ENCODE data around the gene HOXD4. TPM values are rescaled to one million over a fixed set of nuclear protein-coding genes. Genes with fewer than 3 reads are reported as not detected.
A peak's percentile ranks its signal among the peaks of the same experiment; 100 is the strongest.

Gene HOXD4
- total RNA-seq, 1 experiment from 2014 or later = 0.29 TPM

DNA sequence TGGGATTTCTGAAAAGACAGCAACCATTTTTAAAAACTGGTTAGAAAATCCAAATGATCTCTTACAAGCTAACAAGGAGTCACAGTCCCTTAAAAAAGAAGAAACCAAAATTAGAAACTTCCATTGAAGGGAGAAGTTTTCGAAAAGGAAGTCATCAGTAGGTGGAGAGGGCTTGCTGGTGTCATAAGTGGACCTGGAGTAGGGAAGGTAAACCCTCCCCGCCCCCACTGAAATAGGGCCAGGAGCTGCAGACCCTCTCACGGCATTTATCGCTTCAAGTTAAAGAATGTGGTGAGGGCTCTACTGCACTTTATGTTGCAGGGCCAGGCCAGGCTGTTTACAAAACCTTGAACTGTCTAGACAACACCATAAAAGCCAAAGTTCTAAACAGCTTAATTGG, 41.4 kb upstream of the HOXD4 start:
- no peak for DNase-seq (ENCODE audit: low read depth in 1 of 2, low spot score in 2 of 2)
- Histone ChIP-seq H3K9me3 (replicated peaks) (peaks cover 4% of the 10 kb centered on the region; the same call in 1 of the 2 replicates), H3K4me1 (replicated peaks) (peaks cover 9% of the 10 kb centered on the region), H3K27ac (no peak overlapping the region), H3K27me3 (replicated peaks) (peaks cover 75% of the 10 kb centered on the region), H3K4me3 (no peak overlapping the region), H3K36me3 (no peaks in the 10 kb centered on the region)

DNA sequence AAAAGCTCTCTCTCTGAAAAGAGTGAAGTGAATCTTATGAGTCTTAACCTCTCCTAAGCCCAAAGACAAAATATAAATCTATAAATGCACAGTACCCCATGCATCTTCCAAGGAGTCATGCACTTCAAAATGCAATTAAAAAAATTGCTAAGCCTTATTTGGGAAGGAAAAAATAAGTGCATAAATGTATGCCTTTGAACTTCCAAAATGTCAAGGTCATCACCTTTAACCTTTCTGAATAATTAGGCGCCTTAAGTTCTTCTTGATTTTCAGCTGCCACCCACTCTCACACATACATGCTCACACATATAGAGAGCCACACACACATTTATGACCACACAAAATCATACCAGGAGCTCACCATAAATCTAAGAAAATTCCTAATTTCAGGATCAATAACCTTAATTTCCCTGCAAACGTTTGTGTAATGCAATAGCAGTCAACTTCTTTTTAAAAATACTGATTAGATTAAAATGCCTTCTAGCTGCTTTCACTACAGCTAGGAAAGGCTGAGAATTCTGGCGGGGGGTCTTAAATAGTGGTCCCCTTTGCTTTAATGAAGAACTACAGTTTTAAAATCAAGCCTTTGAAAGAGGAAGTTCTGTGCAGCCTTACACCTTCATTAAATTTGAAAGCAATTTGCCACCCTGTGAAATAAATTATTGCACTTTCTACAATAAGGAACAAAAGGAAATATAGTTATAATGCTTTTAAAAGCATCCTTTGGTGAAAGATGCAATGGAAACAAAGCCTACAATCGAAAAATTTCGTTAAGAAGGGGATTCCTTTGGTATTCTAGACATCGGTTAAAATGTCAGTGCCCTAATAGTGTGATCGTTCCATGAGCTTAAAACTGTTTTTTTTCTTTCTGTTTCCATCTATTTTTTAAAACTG, 40.7 kb upstream of the HOXD4 start:
- Histone ChIP-seq H3K9me3 (replicated peaks) (peaks cover 4% of the 10 kb centered on the region; the same call in 1 of the 2 replicates), H3K27ac (no peak overlapping the region), H3K27me3 (replicated peaks) (peaks cover 75% of the 10 kb centered on the region), H3K4me3 (no peak overlapping the region), H3K4me1 (replicated peaks) (peaks cover 9% of the 10 kb centered on the region), H3K36me3 (no peaks in the 10 kb centered on the region)
- no peak for DNase-seq (ENCODE audit: low read depth in 1 of 2, low spot score in 2 of 2)

DNA sequence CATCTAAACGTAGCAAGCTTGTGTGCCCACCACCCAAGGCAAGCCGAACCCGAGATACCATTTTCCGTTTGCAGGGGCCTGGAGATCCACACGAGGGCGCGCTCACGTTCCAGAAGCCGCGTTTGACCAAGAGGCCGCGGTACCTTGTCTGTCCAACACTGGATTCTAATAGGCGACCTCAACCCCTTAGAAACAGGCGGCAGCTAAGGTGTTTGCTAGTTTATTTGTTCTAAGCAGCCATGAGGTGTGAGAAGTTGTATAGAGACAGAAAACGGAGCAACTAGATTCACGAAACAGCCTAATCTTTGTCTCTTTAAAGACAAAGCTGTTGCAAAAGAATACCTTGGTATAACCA, 40.1 kb upstream of the HOXD4 start:
- Histone ChIP-seq H3K4me1 (replicated peaks) (peaks cover 9% of the 10 kb centered on the region), H3K36me3 (no peaks in the 10 kb centered on the region), H3K27ac (no peak overlapping the region), H3K27me3 (replicated peaks) (peaks cover 73% of the 10 kb centered on the region), H3K4me3 (no peak overlapping the region), H3K9me3 (replicated peaks) (peaks cover 4% of the 10 kb centered on the region; the same call in 1 of the 2 replicates)
- peak in 1 of 2 experiments; percentile 54 for DNase-seq (ENCODE audit: low read depth in 1 of 2, low spot score in 2 of 2)

DNA sequence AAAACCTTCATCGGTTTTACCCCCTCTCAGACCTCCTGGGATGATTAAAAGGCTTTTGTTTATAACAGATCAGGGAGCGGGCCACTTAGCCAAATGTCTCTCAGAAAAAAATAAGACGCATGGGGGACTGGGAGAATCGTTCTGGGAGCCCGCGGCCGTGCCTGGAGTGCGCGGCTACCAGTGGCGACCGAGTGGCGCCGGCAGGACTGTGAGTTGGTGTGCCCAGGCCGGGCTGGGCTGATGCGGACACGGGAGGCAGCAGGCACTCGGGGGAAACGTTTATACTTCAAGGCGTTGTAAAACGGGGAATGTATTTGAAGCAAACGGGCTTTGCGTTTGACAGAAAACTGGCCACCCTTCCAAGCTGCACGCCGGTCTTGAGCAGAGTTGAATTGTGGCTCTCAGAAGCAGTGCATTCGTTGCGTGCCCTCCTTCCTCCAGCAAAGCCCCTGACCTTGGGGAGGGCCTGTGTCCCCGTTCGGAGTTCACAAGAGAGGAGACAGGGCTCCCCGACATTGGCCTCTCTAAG, 39.4 kb upstream of the HOXD4 start:
- Histone ChIP-seq H3K27ac (no peak overlapping the region), H3K4me1 (replicated peaks) (peaks cover 8% of the 10 kb centered on the region), H3K9me3 (replicated peaks) (peaks cover 4% of the 10 kb centered on the region; the same call in 1 of the 2 replicates), H3K4me3 (no peak overlapping the region), H3K27me3 (replicated peaks) (peaks cover 73% of the 10 kb centered on the region), H3K36me3 (no peaks in the 10 kb centered on the region)
- DNase-seq (ENCODE audit: low read depth in 1 of 2, low spot score in 2 of 2) = no peak

DNA sequence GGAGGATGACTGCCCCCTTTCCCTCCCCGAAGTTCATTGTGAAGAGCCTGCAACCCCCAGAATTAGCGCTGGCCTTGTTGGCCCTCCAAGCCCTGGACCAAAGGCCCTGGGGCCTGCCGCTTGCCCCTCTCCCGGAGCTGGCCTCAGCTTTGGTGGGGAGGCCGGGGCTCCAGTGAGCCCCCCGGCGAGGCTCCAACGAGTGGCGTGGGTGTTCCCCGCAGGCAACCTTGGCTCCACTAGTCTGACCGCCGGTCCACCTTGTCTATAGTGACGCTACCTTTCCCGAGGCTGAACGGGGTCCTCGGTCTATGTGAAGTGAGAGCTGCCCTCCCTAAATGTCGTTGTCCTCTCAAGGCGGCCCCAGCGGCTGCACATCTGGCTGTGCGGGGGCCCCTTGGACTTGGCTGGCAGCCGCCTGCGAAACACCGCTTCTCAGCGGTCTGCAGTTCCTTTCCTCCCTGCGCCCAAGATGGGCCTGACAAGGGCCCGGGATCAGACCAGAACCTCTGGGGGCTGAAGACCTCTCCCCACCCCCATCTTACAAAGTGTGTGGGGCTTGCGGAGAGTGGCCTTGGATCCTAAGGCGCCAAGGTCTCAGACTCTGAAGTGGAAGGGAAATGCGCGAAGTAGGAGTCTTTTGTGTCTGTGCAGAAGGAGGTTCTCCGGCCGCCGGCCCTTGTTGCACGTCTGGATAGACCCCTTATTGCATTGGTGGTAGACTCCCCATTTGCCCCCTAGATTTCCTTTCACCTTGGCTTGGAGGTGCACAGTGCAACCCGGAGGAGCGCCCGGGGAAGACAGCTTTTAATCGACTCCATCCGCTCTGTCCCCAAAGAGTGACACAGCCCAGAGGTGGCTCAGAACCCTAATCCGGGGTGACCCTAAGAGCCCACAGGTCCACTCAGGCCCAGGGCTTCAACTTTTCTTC, 38.7 kb upstream of the HOXD4 start:
- Histone ChIP-seq H3K9me3 (replicated peaks) (no peaks in the 10 kb centered on the region), H3K27ac (no peak overlapping the region), H3K4me3 (no peak overlapping the region), H3K36me3 (no peaks in the 10 kb centered on the region), H3K27me3 (replicated peaks) (peaks cover 76% of the 10 kb centered on the region), H3K4me1 (replicated peaks) (peaks cover 3% of the 10 kb centered on the region)
- DNase-seq (ENCODE audit: low read depth in 1 of 2, low spot score in 2 of 2) = no peak

DNA sequence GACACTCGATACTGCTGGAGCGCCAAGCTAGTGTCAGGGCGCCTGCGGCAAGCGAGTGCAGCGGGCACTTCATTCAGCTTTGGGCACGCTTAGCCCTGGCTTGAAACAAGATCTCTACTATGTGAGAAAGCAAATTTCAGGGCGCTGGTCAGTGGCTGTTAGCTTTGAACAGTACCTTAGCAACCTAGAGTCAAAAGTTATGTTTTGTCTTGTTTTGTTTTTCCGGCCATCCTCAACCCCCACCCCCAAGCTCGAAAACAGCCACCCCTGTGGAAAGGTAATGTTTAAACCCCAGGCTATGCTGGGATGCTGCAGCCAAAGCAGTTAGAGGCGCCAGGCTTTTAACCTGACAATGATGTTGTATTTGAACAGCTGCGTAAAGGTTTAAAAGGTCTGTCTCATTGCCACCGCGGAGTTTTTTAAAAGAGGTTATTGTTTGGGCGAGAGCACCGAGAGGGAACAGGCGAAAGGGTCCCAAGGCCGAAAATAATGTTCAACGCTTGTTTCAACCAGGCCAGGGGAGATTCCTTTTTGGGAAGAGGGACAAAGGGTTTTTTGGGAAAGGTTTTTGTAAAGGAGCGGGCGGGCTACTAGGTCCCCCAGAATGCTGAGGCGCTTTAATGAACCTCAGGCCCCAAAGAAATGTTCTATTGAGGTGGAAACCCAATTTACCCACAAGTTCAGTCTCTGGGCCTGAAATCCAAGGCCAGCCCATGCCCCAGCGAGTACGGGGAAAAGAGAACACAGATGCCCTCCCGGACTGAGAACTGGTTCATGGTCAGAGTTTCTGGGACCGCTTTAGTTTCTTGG, 37.0 kb upstream of the HOXD4 start:
- Histone ChIP-seq H3K27ac (no peak overlapping the region), H3K27me3 (replicated peaks) (peaks cover 74% of the 10 kb centered on the region)
- no peak for DNase-seq (ENCODE audit: low read depth in 1 of 2, low spot score in 2 of 2)

DNA sequence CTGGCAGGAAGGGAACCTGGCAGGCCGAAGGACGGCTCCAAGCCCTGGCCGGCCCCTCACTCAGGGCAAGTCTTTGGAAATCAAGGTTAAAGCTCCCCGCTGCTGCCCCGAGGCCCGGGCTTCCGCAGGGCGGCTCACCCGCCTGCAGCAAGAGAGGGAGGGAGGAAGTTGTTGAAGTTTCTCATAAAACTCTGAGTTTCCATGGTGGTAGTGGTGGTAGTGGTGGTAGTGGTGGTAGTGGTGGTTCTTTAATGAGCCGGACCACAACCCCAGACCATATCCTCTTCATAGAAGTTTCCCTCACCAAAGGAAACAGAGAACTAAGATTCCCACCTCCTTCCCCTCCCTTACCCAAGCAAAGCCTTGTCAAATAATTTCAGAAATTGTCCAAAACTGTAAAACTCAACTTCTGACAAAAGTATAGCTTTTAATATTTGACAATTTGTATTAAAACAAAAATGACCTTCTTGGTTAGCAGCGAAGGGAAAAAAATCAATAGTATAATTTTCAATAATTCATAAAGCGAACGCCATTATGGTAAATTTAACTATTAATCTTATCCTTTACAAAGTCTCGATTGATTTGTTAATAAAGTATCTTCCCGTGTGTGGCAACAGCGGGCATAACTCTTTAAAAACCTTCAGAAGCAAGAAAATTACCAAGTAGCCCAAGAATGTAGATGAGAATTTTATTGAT, 36.3 kb upstream of the HOXD4 start:
- Histone ChIP-seq H3K27ac (no peak overlapping the region), H3K4me1 (replicated peaks) (no peaks in the 10 kb centered on the region; the same call in 1 of the 2 replicates), H3K27me3 (replicated peaks) (peaks cover 70% of the 10 kb centered on the region), H3K36me3 (no peaks in the 10 kb centered on the region), H3K9me3 (replicated peaks) (no peaks in the 10 kb centered on the region), H3K4me3 (no peak overlapping the region)
- DNase-seq (ENCODE audit: low read depth in 1 of 2, low spot score in 2 of 2) = no peak

More for the DNA sequence above, 37.0 kb upstream of the HOXD4 start:
- Histone ChIP-seq H3K4me3 (no peak overlapping the region), H3K4me1 (replicated peaks) (no peaks in the 10 kb centered on the region; the same call in 1 of the 2 replicates), H3K36me3 (no peaks in the 10 kb centered on the region), H3K9me3 (replicated peaks) (no peaks in the 10 kb centered on the region)

DNA sequence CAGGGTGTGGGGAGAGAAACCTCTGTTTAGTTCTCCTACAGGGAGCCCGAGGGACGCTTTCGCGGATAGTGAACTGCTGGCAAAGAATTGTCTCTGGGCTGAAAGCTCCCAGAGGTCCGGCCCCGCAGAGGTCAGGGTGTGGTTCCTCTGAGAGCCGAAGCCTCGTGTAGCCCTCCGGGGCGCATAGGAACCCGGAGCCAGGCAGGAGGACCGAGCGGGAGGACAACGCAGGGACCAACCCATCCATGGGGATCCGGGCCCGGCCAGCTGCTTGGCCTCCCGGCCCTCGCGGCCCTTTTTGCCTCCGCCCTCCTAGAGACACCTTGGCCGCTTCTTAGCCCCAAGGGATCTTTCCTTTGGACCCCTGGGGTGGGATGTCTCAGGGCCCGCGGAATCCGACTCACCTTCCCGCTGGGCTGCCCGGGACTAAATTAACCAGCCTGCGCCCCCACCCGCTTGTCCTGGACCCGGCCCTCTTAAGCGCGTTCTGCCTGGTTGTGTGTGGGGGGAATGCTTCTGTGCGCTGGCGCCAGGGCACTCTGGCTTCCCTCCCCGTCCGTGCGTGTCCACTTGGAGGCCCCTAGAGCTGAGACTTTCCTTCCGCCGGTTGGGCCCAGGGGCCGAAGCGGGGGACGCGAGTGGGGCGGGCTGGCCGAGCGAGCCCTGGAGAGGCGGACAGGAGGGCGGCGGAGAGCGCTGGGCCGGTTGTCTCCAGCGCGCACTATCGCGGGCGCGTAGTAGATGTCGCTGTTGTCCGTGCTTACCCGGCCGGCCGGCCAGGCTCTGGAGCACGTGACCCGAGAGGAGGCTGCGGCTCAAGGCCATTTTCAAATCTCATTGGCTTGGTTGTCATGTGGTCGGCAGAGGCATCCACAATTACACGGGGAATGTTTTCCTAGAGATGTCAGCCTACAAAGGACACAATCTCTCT, 35.2 kb upstream of the HOXD4 start, which contains the start of gene HOXD10:
TSS of gene HOXD10 (plus strand) at position 896 of the 931 bp plus-strand sequence. CDS start 56 bp downstream, outside the sequence.
- H3K27me3 ChIP-seq (replicated peaks) = peaks cover 63% of the 10 kb centered on the region
- no peak for DNase-seq (ENCODE audit: low read depth in 1 of 2, low spot score in 2 of 2)
- no peaks in the 10 kb centered on the region for H3K9me3 ChIP-seq (replicated peaks)
- H3K27ac ChIP-seq = no peak within 1 kb of the TSS
- H3K36me3 ChIP-seq = no peaks in the 10 kb centered on the region
- no peaks in the 10 kb centered on the region; the same call in 1 of the 2 replicates for H3K4me1 ChIP-seq (replicated peaks)
- no peak within 1 kb of the TSS for H3K4me3 ChIP-seq

DNA sequence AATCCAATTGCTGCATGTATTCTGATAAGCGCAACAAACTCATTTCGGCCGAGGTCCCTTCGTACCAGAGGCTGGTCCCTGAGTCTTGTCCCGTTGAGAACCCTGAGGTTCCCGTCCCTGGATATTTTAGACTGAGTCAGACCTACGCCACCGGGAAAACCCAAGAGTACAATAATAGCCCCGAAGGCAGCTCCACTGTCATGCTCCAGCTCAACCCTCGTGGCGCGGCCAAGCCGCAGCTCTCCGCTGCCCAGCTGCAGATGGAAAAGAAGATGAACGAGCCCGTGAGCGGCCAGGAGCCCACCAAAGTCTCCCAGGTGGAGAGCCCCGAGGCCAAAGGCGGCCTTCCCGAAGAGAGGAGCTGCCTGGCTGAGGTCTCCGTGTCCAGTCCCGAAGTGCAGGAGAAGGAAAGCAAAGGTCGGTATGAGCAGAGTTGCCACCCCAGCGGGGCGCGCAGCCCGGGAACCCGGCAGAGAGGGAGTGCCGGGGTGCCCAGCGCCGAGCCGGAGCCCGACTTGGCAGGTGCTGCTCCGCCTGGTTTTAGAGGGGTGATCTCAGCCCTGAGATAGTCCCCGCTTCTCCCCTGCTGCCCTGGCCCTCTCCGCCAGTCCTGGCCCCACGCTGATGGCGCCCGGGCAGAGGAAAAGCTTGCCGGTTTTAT, 34.1 kb upstream of the HOXD4 start:
- Histone ChIP-seq H3K27ac (no peak overlapping the region), H3K4me1 (replicated peaks) (peaks cover 4% of the 10 kb centered on the region; the same call in 1 of the 2 replicates), H3K36me3 (no peaks in the 10 kb centered on the region), H3K9me3 (replicated peaks) (no peaks in the 10 kb centered on the region), H3K4me3 (no peak overlapping the region), H3K27me3 (replicated peaks) (peaks cover 59% of the 10 kb centered on the region)
- DNase-seq (ENCODE audit: low read depth in 1 of 2, low spot score in 2 of 2) = no peak

DNA sequence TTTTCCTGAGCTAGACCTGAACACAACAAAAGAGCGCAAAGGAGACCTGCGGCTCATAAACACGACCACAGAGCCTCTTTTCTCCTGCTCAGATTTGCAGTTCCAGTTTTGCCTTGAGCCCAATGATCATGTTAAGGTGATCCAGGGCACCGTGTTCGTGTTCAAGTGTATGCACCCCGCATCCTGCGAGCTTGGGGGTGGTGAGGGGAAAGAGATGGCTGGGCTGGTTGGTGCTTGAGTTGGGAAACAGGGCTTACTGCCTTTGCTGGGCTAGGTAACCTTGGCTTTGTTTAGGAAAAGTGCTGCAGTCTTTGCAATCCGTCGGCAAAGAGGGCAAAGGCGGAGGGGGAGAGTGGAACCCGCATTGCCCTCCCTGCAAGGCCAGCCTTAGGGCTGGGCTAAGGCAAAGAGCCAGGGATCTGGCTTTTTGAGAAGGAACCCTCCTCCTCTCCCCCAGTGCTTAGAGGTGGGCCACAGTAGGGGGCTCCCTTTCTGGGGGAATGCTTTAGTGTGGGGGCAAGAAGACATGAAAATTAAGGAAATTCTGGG, 33.5 kb upstream of the HOXD4 start:
- no peak overlapping the region for H3K4me3 ChIP-seq
- H3K4me1 ChIP-seq (replicated peaks) = peaks cover 5% of the 10 kb centered on the region
- DNase-seq (ENCODE audit: low read depth in 1 of 2, low spot score in 2 of 2) = no peak
- no peak overlapping the region for H3K27ac ChIP-seq
- H3K27me3 ChIP-seq (replicated peaks) = peaks cover 58% of the 10 kb centered on the region
- H3K9me3 ChIP-seq (replicated peaks) = no peaks in the 10 kb centered on the region
- H3K36me3 ChIP-seq = no peaks in the 10 kb centered on the region

All from SJSA1 (cell line).